Lung microvascular endothelial cell (primary cell): Measurements from ENCODE around the gene SEPTIN1. TPM values are rescaled to one million over a fixed set of nuclear protein-coding genes. Genes with fewer than 3 reads are reported as not detected.
"Not testable (repeated sequence)": the region's sequence is repeated elsewhere in the genome, so short reads cannot be mapped to it uniquely, and the experiment has no call there.

Source experiments
- DNase-seq, 2 donors: peaks; one replicate each; pipeline versions ENCODE4 v3.0.0 to v3.0.0-alpha.2; 2010; ENCODE audit warnings: low read depth in 2 of 2
- total RNA-seq: library from RNA; depleted of rRNA; stranded (reverse); fragments of >200 nt; gene quantifications from 2 replicates; pipeline ENCODE4 v1.2.1, GENCODE V29; 2014

SEPTIN1 gene
- total RNA-seq, 1 donor from 2014 or later: 0.20 TPM

DNA sequence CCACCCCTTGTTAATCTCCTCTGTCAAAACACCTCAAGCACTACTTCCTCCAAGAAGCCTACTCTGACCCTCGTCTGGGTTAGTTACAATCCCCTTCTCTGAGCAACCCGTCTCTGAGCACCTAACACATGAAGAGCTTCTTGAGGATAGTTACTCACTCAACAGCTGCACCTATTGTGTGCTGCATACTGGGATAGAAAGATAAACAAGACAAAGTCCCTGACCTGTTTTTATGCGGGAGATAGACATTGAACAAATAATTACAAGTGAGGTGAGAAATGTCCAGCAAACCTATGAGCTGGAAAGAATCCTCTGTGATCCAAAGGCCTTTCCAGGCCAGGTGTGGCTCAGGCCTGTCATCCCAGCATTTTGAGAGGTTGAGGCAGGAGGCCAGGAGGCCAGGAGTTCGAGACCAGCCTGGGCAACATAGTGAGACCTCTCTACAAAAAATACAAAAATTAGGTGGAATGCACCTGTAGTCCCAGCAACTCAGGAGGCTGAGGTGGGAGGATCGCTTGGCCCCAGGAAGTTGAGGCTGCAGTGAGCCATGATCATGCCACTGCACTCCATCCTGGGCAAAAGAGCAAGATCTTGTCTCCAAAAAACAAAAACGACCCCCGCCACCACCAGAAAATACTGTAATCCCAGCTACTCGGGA lies 19.5 kb upstream of the SEPTIN1 start:
- no peak for DNase-seq

DNA sequence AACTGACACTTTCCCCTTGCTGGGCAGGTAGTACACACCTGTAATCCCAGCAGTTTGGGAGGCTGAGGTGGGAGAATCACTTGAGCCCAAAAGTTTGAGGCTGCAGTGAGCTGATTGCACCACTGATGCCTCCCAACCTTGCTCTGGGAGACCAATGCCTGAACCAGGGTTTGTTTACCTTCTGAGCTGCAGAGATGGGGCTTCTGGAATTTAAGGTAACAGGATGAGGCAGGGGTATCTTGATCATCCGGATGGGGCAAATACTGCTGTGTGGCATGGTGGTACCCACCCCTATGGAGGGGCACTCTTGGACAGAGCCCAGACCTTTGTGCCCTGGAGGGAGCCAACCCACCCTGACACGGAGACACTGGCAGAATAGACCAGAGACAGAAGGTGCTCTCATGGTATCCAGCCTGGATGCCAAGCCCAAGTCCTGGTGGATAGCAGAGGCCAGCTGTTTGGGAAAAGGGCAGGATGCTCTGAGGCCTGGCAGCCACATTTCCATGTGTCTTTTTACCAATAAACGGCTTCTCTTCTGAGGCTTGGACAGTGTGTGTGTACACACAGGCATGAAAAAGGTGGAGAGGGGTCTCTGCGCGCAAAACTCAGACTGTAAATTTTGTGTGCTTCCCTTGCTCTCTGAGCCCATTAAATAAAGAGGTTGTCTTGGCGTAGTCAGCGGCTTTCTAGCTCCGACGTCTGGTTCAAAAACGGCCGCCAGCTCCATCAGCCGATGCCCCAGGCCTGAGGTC lies 17.2 kb upstream of the SEPTIN1 start:
- no peak for DNase-seq

DNA sequence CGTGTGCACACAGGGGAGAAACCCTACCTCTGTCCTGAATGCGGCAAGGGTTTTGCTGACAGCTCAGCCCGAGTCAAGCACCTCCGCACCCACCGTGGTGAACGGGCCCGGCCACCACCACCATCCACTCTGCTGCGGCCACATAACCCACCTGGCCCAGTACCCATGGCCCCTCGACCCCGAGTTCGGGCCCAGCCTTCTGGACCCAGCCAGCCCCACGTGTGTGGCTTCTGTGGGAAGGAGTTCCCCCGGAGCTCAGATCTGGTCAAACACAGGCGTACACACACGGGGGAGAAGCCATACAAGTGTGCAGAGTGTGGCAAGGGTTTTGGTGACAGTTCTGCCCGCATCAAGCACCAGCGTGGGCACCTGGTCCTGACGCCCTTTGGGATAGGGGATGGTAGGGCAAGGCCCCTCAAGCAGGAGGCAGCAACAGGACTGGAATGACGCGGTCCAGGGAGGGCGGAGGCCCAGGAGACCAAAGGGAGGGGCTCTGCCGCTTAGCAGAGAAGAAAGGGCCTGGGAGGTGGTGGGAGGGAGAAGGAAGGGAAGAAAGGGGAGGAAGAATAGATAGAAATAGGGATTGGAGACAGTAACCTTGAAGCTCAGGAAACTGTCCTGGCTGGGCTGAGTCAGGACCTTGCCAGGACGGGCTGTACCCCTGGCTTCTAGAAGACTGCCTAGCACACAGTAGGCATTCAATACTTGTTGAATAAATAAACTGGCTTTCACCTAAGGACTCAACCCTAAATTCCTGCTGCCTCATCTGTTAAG lies 16.5 kb upstream of the SEPTIN1 start:
- DNase-seq: no peak

DNA sequence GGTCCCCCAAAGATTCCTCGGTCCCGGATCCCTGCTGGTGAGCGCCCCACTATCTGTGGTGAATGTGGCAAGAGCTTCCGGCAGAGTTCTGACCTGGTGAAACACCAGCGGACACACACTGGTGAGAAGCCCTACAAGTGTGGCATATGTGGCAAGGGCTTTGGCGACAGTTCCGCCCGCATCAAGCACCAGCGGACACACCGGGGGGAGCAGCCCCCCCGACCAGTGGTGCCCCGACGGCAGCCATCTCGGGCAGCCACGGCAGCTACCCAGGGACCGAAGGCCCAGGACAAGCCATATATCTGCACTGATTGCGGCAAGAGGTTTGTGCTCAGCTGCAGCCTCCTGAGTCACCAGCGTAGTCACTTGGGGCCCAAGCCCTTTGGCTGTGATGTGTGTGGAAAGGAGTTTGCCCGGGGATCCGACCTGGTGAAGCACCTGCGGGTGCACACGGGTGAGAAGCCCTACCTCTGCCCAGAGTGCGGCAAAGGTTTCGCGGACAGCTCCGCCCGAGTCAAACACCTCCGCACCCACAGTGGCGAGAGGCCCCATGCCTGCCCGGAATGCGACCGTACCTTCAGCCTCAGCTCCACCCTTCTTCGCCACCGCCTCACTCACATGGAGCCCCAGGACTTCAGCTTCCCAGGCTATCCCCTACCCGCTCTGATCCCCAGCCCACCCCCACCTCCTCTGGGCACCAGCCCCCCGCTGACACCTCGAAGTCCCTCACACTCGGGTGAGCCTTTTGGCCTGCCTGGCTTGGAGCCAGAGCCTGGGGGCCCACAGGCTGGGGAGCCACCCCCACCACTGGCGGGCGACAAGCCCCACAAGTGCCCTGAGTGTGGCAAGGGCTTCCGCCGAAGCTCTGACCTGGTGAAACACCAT lies 15.7 kb upstream of the SEPTIN1 start:
- DNase-seq: no peak

DNA sequence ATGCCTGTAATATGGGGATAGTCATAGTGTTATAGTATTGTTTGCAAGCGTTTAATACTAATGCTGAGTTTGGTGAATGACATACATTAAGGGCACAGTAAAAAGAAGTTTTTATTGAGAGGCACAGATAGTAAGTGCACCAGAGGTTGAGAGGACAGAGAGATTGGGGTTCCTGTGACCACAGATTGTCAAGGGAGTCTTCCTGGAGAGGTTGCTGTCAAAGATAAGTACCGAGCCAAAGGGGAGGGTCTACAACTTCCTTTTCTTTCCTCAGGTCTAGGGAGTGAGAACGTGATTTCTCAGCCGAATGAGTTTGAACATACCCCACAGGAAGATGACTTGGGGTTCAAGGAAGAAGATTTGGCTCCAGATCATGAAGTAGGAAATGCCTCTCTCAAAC lies 14.7 kb upstream of the SEPTIN1 start:
- DNase-seq: no peak

DNA sequence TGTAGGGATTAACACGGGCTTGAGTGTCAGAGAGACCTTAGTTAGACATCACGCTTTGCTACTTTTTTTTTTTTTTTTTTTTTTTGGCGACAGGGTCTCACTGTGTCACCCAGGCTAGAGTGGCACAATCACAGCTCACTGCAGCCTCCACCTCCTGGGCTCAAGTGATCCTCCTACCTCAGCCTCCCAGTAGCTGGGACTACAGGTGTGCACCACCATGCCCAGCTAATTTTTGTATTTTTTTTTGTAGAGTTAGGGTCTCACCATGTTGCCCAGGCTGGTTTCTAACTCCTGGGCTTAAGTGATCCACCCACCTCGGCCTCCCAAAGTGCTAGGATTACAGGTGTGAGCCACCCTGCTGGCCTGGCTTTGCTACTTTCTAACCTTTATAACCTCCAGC lies 14.3 kb upstream of the SEPTIN1 start:
- not testable (repeated sequence) for DNase-seq

DNA sequence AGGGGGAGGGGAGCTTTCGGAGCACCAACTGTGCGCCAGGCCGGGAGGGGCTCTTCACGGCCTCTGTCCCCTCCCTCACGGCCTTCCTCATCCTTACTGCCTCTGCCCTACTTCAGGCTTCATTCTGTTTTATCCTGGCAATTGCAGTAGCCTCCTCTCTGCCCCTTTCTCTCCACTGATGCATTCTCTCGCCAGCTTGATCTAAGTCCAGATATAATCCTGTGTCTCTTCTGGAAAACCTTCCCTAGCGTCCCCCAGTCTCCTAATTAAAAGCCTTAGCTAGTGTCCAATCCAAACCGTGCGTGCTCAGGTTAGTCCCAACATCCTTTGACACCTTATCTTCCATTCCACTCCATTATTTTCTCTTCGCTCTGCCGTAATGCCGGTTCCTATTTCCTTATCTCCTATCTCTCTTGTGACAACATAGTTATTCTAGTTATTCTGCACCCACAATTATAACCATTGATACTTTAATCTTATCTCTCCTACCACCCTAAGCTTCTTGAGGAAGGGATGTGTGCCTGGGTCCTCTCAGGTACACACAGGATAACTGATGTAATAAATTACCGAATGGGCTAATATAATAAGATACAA lies 13.7 kb upstream of the SEPTIN1 start:
- DNase-seq: peak in 1 of 2 donors; percentile 34

DNA sequence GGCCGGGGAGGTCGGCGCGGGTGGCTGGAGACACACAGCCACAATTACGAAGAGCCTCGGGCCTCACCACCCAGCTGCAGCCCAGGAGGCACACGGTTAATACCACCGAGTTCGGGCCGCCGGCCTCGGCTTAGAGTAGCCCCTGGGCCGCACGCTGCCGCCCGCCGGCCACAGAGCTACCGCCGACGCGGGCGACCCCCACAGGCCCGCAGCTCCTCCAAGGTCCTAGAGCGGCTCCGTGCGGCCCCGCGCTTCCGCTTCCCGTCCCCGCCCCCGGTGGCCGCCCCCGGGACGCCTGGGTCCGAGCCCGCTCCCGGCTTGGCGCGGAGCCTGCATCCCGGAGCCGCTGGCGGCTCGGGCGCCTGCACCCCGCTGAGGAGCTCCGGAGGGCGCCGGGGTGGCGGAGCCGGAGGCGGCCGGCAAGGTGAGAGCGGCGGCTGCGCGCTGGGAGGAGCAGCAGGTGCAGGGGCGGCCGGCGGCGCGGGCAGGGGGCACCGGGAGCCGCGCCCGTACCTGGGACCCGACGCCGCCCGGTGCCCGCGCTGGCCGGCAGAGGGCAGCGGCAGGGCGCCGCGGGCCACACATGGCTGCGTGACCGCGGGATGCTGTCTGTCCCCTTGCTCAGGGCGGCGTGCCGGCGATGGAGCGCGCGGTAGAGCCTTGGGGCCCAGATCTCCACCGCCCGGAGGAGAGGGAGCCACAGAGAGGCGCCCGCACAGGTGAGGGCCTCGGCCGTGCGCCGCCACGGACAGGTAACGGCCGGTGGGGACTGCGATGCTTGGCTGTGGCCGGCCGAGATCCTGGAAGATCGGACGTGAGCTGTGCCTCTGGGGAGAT lies 13.0 kb upstream of the SEPTIN1 start, which contains the start of gene ZNF48:
Gene ZNF48, plus strand, starts transcription at position 266 of the 837 bp plus-strand sequence. Its CDS starts 375 bp downstream, at position 641.
- DNase-seq: peak; percentile 93 to 96

DNA sequence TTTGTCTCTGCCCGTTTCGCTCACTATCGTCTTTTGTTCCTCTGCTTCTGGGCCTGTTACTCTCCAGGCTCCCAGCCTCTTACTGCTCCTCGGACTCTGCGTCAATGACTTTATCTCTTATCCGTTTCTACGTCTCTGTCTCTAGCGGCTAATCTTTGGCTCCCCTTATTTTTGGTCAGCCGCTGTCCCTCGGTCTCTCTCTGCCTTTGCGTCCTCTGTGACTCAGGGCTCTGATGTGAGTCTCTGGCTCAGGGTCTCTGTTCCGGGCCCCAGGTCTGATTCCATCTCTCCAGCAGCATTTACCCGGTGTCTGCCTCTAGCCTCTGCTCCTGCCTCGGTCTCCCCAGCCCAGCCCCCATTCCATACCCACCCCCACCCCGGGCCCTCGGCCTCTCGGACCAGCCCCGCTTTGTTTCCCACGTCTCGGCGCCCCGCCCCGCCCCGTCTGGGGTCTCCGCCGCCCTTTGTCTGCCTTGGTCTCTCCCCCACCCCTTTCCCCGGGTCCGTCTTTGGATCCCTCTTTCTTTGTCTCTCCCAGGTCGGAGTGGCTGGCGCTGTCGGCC lies 12.3 kb upstream of the SEPTIN1 start:
- peak in 1 of 2 donors; percentile 22 for DNase-seq

DNA sequence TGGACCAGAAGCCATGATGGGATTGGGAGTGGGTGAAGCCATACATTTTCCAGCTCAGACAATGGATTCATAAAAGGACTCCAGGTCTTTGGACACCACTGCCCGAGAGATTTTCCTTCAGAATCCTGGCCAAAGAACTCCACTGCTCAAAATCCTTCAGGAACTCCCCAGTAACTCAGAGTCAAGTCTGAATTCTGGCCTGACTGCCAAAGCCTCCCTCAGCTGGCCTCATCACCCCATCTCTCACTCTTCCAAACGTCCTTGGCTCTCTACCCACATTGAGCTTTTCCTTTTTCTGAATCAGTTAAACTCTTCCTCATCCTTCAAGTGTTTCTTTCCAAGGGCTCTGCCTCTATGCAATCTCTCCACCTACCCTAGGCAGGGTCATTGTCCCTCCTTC lies 1.2 kb upstream of the SEPTIN1 start:
- DNase-seq: no peak

DNA sequence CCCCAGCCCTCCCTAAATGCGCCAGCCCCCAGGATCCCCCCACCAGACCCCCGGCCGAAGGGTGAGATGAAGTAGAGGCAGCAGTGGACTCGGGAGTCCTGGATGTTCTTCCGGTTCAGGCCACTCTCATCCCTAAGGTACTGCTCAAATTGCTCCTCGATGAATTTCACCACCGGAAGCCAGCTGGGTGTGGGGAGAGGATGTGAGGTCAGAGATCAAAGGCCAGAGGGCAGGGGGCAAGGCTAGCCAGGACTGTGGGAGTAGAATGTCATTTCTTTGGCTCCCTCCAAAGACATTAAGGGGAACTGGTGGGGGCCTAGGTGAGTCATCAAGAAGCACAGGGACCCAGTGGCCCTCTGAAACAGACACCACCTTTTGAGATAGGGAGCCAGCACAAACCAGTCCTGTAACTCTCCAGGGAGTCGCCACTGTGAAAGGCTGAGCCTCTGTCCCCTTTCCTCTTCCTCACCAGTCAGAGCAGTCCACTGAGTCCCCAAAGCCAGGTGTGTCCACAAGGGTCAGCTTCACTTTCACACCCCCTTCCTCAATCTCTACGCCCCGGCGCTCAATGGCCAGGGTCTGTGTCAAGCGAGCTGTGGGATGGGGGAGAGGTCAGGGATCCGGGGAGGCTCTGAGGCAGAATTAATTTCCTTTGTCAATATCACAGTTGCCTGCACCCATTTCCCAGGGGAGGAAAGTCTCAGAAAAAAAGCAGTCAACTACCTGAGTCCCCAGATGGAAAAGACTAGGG lies 895 bp downstream of the SEPTIN1 start:
- no peak for DNase-seq

DNA sequence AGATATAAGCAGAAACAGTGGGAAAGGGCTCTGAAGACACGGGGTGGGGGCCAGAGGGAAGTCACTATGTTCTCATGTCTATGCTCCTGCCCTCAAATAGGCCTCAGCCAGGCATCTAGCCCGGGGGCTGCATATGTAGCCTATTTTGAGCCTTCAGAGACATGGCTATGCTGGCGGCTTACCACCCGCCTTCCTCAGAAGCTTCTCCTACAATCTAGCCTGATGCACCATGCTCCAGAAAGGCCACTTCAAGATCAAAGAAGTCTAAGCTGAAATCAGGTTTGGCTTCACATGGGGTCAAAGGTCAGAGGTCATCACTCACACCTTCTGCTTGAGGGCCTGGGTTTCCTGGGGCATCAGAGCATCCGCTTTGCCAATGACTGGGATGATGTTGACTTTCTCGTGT lies 1.6 kb downstream of the SEPTIN1 start:
- DNase-seq: no peak

DNA sequence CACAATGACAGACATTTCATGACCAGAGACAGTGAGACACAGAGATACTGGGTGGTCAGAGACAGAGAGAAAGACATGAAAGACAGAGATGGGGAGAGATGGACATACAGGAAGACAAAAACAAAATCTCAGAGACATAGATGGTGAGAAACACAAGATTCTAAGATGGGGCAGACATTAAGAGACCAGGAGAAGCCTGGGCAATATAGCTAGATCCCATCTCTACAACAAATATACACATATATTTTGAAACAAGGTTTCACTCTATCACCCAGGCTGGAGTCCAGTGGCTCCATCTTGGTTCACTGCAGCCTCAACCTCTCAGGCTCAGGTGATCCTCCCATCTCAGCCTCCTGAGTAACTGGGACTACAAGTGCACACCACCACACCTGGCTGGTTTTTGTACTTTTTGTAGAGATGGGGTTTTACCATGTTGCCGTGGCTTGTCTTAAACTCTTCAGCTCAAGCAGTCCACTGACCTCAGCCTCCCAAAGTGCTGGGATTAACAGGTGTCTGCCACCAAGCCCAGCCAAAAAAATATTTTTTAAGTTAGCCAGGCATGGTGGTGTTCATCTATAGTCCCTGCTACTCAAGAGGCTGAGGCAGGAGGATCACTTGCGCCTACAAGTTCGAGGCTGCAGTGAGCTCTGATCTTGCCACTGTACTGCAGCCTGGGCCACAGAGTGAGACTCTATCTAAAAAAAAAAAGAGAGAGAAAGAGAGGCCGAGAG lies 2.1 kb downstream of the SEPTIN1 start:
- DNase-seq: no peak

DNA sequence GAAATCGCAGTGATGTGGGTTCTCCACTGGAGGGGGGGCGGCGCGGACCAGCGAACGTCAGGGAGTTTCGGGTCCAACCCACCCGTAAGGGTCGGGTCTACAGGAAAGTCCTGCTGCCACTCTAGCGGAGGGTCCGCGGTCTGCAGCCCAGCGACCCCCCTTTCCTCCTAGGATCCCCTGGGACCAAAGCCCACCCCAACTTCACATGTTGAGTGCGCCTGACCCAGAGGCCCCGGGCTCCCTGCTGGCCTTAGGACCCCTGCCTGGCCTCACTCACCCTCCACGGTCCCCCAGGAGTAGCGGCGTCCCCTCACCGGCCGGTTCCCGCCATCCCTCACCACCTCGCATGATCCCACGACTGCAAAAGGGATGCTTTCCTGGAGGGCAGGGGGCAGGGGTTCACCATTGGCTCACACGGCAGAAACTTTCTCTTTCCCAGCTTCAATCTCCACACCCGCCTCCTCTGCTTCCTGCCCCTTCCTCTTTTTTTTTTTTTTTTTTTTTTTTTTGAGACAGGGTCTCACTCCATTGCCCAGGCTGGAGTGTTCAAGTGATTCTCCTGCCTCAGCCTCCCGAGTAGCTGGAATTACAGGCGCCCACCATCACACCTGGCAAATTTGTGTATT lies 3.1 kb downstream of the SEPTIN1 start:
- DNase-seq: no peak

DNA sequence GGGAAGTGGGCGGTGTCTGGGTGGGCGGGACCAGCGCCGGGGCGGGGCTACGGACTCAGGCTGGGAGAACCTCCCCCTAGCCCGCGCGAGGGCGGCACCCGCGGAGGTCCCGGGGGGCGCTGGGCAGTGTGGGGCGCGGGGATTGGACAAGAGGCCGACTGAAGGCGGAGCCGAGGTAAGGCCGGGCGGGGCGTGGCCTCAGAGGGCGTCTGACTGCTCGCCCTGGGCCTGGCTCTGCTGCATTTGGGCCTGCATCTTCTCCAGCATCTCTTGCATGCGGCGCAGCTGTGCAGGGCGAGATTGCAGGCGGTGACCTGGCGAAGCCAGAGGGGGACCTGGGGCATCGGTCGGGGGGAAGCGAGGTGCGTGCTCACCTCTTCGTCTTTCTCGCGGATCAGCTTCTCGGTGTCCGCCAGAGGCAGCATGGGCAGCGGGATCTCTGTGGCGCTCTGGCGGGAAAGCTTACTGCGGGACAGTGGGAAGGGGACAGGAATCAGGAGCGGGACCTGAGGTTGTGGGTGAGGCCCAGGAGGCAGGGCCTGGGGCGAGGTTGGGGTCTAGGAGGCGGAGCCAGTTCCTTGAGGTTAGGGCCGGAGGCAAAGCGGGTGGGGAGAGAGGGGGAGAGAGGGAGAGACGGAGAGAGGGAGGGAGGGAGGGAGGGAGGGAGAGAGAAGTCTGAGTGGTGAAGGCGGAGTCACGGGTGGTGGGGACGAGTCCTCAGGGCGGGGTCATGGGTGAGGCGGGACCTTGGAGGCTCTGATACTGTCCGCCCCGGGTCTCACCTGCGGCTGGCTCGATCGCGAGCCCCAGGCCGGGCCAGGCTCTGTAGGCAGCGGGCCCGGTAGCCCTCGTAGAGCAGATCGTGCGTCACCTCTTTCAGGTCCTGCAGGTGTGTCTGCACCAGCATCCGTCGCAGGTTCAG lies 3.9 kb downstream of the SEPTIN1 start:
- peak; percentile 98 to 99 for DNase-seq

DNA sequence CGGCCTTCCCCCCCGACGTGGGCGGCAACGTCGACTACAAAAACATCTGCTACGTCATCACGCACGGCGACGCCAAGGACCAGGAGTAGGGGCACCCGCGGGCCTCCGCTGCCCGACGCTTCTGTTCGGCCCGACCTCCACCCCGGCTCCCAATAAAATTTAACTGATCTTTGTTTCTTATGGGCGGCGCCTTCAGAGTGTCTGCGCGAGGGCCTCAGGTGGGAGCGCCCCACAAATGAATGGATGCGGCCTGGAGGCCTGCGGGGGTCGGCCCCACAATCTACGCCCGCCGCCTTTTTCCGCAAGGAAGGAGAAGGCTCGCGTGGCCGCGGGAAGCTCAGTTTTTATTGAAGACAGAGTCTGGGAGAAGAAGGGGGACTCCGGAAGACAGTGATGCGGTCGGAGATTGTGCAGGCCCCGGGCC lies 4.5 kb downstream of the SEPTIN1 start:
- peak; percentile 93 to 95 for DNase-seq
